ENCODE results near the gene CD81. TPM values are rescaled to one million over a fixed set of nuclear protein-coding genes. Genes with fewer than 3 reads are reported as not detected.

The CD81 gene
- total RNA-seq, 4 donors from 2014 or later: 110 to 265 (median 125) TPM

GRCh38 chr11:2418693-2419360 is 41.7 kb downstream of the CD81 start:
- intact Hi-C loops (cut with DNase I): no loop called here

DNA sequence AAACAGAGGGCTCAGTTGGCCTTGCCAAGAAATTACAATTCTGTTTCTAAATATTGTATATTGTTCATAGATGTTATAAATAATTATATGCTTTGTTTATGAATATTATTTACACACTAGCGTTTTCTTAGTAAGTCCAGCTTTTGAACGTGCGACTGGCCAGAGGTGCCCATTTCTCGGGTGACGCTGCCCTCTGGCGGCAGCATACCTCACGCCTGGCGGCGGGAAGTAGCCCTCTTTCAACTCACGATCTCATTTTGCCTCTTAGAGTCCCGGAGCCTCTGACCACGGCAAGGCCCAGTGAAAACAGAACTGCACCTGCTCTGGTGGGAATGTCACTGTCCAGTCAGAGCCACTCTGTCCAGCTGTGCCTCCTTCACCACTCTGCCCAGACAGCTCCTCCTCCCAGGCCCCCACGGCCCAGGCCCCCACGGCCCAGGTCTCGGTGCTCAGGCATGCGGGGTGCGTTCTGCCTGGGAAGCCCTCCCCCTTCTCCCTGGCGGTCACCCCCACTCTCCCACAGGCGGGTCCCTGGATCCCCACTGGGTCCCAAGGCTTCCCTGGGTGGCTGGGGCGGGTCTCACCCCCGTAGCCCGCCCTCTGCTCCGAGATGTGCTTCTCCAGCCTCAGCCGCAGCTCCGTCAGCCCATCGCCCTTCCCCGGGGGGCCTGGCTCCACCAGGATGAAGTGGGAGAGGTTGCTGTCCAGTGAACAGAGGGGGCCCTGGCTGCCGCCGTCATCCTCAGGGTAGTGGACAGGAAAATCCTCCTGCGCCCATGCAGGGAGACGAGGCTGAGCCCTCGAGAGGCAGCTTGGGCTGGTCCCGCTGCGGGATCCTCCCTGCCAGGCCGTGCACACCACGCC is 42.8 kb downstream of the CD81 start:
- no peaks in the 10 kb centered on the region for H3K9me3 ChIP-seq
- H3K27me3 ChIP-seq: peaks cover 0 to 35% (median 0%) of the 10 kb centered on the region in 4 donors
- TF ChIP-seq CTCF (IDR thresholded peaks at IDR 0.05) (peak; percentile 74 to 89 (median 85)), POLR2A (IDR thresholded peaks at IDR 0.05) (no peak)
- WGBS, 2 donors: 2 to 16% methylated on average over 12 to 16 of the region's 36 CpGs
- peaks cover 0 to 16% (median 11%) of the 10 kb centered on the region in 3 donors for H3K4me1 ChIP-seq
- no peak overlapping the region for H3K4me3 ChIP-seq
- DNase-seq: no peak
- H3K36me3 ChIP-seq: no peaks in the 10 kb centered on the region
- intact Hi-C loops (cut with DNase I): loop anchor here (2.0 kb wide), 2 partner anchors 115 to 225 kb away; no protein-coding TSS in a partner anchor
- H3K27ac ChIP-seq: no peak overlapping the region

More at GRCh38 chr11:2418693-2419360, 41.7 kb downstream of the CD81 start:
- H3K36me3 ChIP-seq: no peaks in the 10 kb centered on the region
- no peak overlapping the region for H3K4me3 ChIP-seq
- peaks cover 0 to 35% (median 0%) of the 10 kb centered on the region in 4 donors for H3K27me3 ChIP-seq
- WGBS, 2 donors: 75 to 100% methylated on average over 1 to 4 of the region's 21 CpGs
- DNase-seq: no peak
- H3K9me3 ChIP-seq: no peaks in the 10 kb centered on the region
- H3K27ac ChIP-seq: no peak overlapping the region
- peaks cover 0 to 16% (median 11%) of the 10 kb centered on the region in 3 donors for H3K4me1 ChIP-seq
- TF ChIP-seq POLR2A (IDR thresholded peaks at IDR 0.05) (no peak), CTCF (IDR thresholded peaks at IDR 0.05) (no peak)

DNA sequence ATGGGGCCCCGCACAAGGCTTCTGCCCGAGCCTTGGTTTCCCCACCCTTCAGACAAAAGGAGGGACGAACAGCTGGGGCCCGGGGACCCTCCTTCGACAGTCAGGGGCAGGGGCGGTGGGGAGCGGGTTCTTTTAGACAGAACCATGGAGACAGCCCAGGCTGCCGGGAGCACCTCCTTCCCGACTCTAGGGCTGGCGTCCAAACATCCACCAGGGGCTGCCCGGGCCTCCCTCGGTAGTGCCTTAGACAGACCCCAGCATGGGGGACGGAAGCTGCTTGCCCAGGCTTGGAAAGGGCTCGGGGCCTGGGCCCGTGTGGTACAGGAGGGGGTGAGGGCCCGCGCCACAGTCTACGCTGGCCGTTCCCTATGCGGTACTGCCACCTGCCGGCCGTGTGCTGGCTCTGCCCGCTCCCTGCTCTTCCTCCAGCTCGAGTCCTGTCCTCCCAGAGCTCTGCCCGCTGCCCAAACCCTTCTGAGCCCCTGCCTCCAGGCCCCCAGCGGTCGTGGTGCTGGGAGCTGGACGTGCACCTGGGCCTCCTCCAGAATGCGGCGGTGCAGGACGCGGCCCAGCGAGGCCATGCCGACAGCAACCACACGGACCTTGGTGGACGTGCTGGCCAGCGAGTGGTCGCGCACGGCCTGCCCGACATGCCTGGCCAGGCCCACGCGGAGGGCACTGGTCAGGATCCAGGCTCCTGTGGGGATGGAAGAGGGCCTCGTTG is 43.6 kb downstream of the CD81 start:
- Histone ChIP-seq H3K36me3 (no peaks in the 10 kb centered on the region), H3K4me3 (peak overlapping the region in 2 of 4 donors; percentile 20 to 42), H3K27me3 (peaks cover 0 to 35% (median 0%) of the 10 kb centered on the region in 4 donors), H3K9me3 (no peaks in the 10 kb centered on the region), H3K4me1 (peaks cover 0 to 16% (median 11%) of the 10 kb centered on the region in 3 donors), H3K27ac (no peak overlapping the region)
- WGBS, 2 donors: 7 to 26% methylated on average over 6 to 11 of the region's 44 CpGs
- peak; percentile 82 to 95 (median 92) for TF ChIP-seq CTCF (IDR thresholded peaks at IDR 0.05)
- no peak for TF ChIP-seq POLR2A (IDR thresholded peaks at IDR 0.05)
- intact Hi-C loops (cut with DNase I): loop anchor here (2.0 kb wide), 2 partner anchors 116 to 226 kb away; no protein-coding TSS in a partner anchor
- DNase-seq: no peak

DNA sequence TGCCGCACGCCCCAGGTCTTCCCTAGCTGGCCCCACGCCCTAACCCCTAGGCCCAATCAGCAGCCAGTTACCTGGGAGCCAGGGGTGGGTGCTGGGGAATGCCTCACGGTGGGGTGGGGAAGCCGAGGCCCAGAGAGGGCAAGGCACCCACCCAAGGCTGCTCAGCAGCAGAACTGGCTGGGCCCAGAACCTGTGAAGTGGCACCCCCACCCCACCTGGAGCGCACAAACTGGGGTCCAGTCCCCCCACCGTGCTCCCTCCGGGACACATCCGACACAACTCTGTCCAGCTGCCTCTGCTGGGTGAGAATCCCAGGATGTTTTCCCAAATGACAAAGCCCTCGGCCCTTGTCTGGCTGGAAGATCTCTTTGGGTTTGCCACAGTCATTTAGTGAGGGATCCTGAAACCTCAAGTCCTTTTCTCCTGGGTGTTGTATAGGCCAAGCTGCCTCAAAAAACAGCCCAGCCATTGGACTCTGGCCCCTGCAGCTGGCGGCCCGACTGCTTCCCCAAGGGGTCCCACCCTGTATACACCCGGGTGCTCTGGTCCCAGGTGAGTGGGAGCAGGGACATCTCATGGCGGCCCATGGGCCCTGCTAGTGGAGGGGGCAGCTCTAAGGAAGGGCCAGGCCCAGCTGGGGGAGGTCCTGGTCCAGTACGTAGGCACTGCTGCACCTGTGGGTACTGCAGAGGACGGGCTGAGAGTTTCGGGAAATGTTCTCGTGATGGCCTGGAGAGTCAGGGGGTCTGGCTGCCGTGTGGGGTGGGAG is 44.3 kb downstream of the CD81 start:
- Histone ChIP-seq H3K4me1 (peaks cover 0 to 16% (median 11%) of the 10 kb centered on the region in 3 donors), H3K4me3 (no peak overlapping the region), H3K36me3 (no peaks in the 10 kb centered on the region), H3K9me3 (no peaks in the 10 kb centered on the region), H3K27ac (no peak overlapping the region), H3K27me3 (peaks cover 0 to 40% (median 0%) of the 10 kb centered on the region in 4 donors)
- TF ChIP-seq POLR2A (IDR thresholded peaks at IDR 0.05): no peak
- TF ChIP-seq CTCF (IDR thresholded peaks at IDR 0.05): no peak
- DNase-seq: no peak
- intact Hi-C loops (cut with DNase I): loop anchor here (2.0 kb wide), 2 partner anchors 117 to 227 kb away; no protein-coding TSS in a partner anchor
- WGBS, 2 donors: 67 to 80% methylated on average over 5 to 8 of the region's 19 CpGs
